Neural progenitor cell (in vitro differentiated cells): ENCODE measurements around the gene KBTBD7. TPM values are rescaled to one million over a fixed set of nuclear protein-coding genes. Genes with fewer than 3 reads are reported as not detected.

Source experiments
- DNase-seq: peaks from one replicate; pipeline ENCODE4 v3.0.0-alpha.2; 2016; ENCODE audit warnings: low spot score
- H2AFZ ChIP-seq: fragments of 200-600 bp; sonication (generic); replicated peaks from 2 replicates; pipeline ENCODE4 v1.6.1; 2016; ENCODE audit warnings: antibody characterized with exemption
- H3F3A ChIP-seq: fragments of 200-600 bp; sonication (generic); 2 replicates; pipeline ENCODE4 v1.6.1; 2016; ENCODE audit warnings: antibody characterized with exemption, low read depth
- H3K27ac ChIP-seq: fragments of 200-600 bp; sonication (generic); 2 replicates; pipeline ENCODE4 v1.5.1; 2016; ENCODE audit warnings: mild to moderate bottlenecking
- H3K27me3 ChIP-seq: fragments of 200-600 bp; sonication (generic); 2 replicates; pipeline ENCODE4 v1.6.1; 2016; ENCODE audit warnings: mild to moderate bottlenecking, moderate library complexity
- H3K36me3 ChIP-seq: fragments of 200-600 bp; sonication (generic); 2 replicates; pipeline ENCODE4 v1.5.1; 2016
- H3K4me1 ChIP-seq: fragments of 200-600 bp; sonication (generic); 2 replicates; pipeline ENCODE4 v1.6.1; 2016; ENCODE audit warnings: mixed run types
- H3K4me2 ChIP-seq: fragments of 200-600 bp; sonication (generic); 2 replicates; pipeline ENCODE4 v1.6.1; 2016
- H3K4me3 ChIP-seq: fragments of 200-600 bp; sonication (generic); 2 replicates; pipeline ENCODE4 v1.5.1; 2016
- H3K79me2 ChIP-seq: fragments of 200-600 bp; sonication (generic); 2 replicates; pipeline ENCODE4 v1.6.1; 2016; ENCODE audit warnings: low read depth
- H3K9ac ChIP-seq: fragments of 200-600 bp; sonication (generic); 2 replicates; pipeline ENCODE4 v1.6.1; 2016
- H3K9me3 ChIP-seq: fragments of 200-600 bp; sonication (generic); 2 replicates; pipeline ENCODE4 v1.5.1; 2016; ENCODE audit warnings: low read depth
- H4K20me1 ChIP-seq: fragments of 200-600 bp; sonication (generic); 2 replicates; pipeline ENCODE4 v1.6.1; 2016; ENCODE audit warnings: low read depth
- H3K27ac Mint-ChIP-seq: 3 replicates; pipeline ENCODE4 v1.8.0; 2021; ENCODE audit warnings: mixed read lengths
- H3K27me3 Mint-ChIP-seq: 2 replicates; pipeline ENCODE4 v1.8.0; 2022; ENCODE audit warnings: low read depth, mild to moderate bottlenecking, inconsistent platforms, moderate library complexity, mixed read lengths; ENCODE audit not compliant: insufficient read depth
- H3K36me3 Mint-ChIP-seq: 3 replicates; pipeline ENCODE4 v1.8.0; 2021; ENCODE audit warnings: mixed read lengths
- H3K4me1 Mint-ChIP-seq: 3 replicates; pipeline ENCODE4 v1.8.0; 2021; ENCODE audit warnings: mixed read lengths
- H3K4me3 Mint-ChIP-seq: 3 replicates; pipeline ENCODE4 v1.8.0; 2021; ENCODE audit warnings: mild to moderate bottlenecking, moderate library complexity, mixed read lengths
- H3K9me3 Mint-ChIP-seq: 3 replicates; pipeline ENCODE4 v1.8.0; 2020; ENCODE audit warnings: mixed read lengths
- CTCF ChIP-seq: fragments of 200-600 bp; sonication (generic); IDR thresholded peaks from 2 replicates; pipeline ENCODE4 v1.5.1; 2017; ENCODE audit warnings: antibody characterized with exemption, mild to moderate bottlenecking
- EZH2 ChIP-seq: fragments of 200-600 bp; sonication (generic); IDR thresholded peaks from 2 replicates; pipeline ENCODE4 v1.6.1; 2017; ENCODE audit warnings: antibody characterized with exemption, mild to moderate bottlenecking, moderate library complexity
- EZH2phosphoT487 ChIP-seq: fragments of 200-600 bp; sonication (generic); IDR thresholded peaks from 2 replicates; pipeline ENCODE4 v1.6.1; 2017; ENCODE audit warnings: antibody characterized with exemption
- total RNA-seq: library from RNA; depleted of rRNA; stranded (reverse); fragments of >200 nt; gene quantifications from 2 replicates; pipeline ENCODE4 v1.2.3, GENCODE V29; 2015; ENCODE audit warnings: low replicate concordance

KBTBD7 gene
- total RNA-seq, 1 donor from 2014 or later: 24.7 TPM

GRCh38 chr13:41196011-41196410 lies 1.6 kb upstream of the KBTBD7 start:
- Histone ChIP-seq H3K27me3 (no peaks in the 10 kb centered on the region), H3K9me3 (no peaks in the 10 kb centered on the region), H3K4me1 (peaks cover 7% of the 10 kb centered on the region), H3K4me3 (no peak overlapping the region), H3K27ac (no peak overlapping the region), H3F3A (no peaks in the 10 kb centered on the region), H2AFZ (no peak overlapping the region), H3K36me3 (no peaks in the 10 kb centered on the region), H3K79me2 (peaks cover 18% of the 10 kb centered on the region), H4K20me1 (no peaks in the 10 kb centered on the region), H3K9ac (no peak overlapping the region), H3K4me2 (no peak overlapping the region)
- no peak overlapping the region for H3K27ac Mint-ChIP-seq
- peaks cover 5% of the 10 kb centered on the region for H3K27me3 Mint-ChIP-seq
- H3K4me1 Mint-ChIP-seq: peaks cover 6% of the 10 kb centered on the region
- H3K36me3 Mint-ChIP-seq: peaks cover 20% of the 10 kb centered on the region
- DNase-seq: no peak
- no peak for TF ChIP-seq EZH2
- no peak for TF ChIP-seq CTCF
- TF ChIP-seq EZH2phosphoT487: no peak
- H3K9me3 Mint-ChIP-seq: peaks cover 18% of the 10 kb centered on the region
- H3K4me3 Mint-ChIP-seq: no peak overlapping the region

GRCh38 chr13:41193469-41193868 lies 900 bp downstream of the KBTBD7 start:
- Histone ChIP-seq H3K9ac (no peak overlapping the region), H3F3A (no peaks in the 10 kb centered on the region), H2AFZ (no peak overlapping the region), H3K27me3 (no peaks in the 10 kb centered on the region), H3K9me3 (no peaks in the 10 kb centered on the region), H4K20me1 (no peaks in the 10 kb centered on the region), H3K27ac (no peak overlapping the region), H3K4me3 (peak overlapping the region; percentile 54), H3K4me1 (peaks cover 7% of the 10 kb centered on the region), H3K79me2 (peaks cover 18% of the 10 kb centered on the region), H3K4me2 (peak overlapping the region; percentile 74), H3K36me3 (no peaks in the 10 kb centered on the region)
- H3K4me3 Mint-ChIP-seq: peak overlapping the region; percentile 92
- peaks cover 21% of the 10 kb centered on the region for H3K9me3 Mint-ChIP-seq
- peaks cover 5% of the 10 kb centered on the region for H3K27me3 Mint-ChIP-seq
- TF ChIP-seq EZH2: no peak
- TF ChIP-seq CTCF: no peak
- peaks cover 6% of the 10 kb centered on the region for H3K4me1 Mint-ChIP-seq
- DNase-seq: no peak
- peaks cover 31% of the 10 kb centered on the region for H3K36me3 Mint-ChIP-seq
- H3K27ac Mint-ChIP-seq: no peak overlapping the region

GRCh38 chr13:41188584-41188983 lies 5.8 kb downstream of the KBTBD7 start:
- no peaks in the 10 kb centered on the region for H3F3A ChIP-seq
- no peak overlapping the region for H3K4me2 ChIP-seq
- no peak overlapping the region for H3K27ac ChIP-seq
- no peak overlapping the region for H3K4me3 ChIP-seq
- H2AFZ ChIP-seq: no peak overlapping the region
- H3K36me3 ChIP-seq: no peaks in the 10 kb centered on the region
- no peaks in the 10 kb centered on the region for H3K9me3 ChIP-seq
- TF ChIP-seq CTCF (no peak), EZH2 (no peak), EZH2phosphoT487 (no peak)
- H3K4me1 ChIP-seq: peaks cover 7% of the 10 kb centered on the region
- no peak for DNase-seq
- H3K36me3 Mint-ChIP-seq: peaks cover 32% of the 10 kb centered on the region
- peaks cover 18% of the 10 kb centered on the region for H3K9me3 Mint-ChIP-seq
- H3K27me3 ChIP-seq: no peaks in the 10 kb centered on the region
- H4K20me1 ChIP-seq: no peaks in the 10 kb centered on the region
- H3K4me1 Mint-ChIP-seq: peaks cover 2% of the 10 kb centered on the region
- peaks cover 1% of the 10 kb centered on the region for H3K27me3 Mint-ChIP-seq
- no peak overlapping the region for H3K9ac ChIP-seq
- H3K79me2 ChIP-seq: peaks cover 18% of the 10 kb centered on the region
- no peak overlapping the region for H3K27ac Mint-ChIP-seq
- no peak overlapping the region for H3K4me3 Mint-ChIP-seq
